ENCODE results near the gene SRY. TPM values are rescaled to one million over a fixed set of nuclear protein-coding genes. Genes with fewer than 3 reads are reported as not detected.

Gene SRY
- total RNA-seq, 1 donor from 2014 or later = not detected

Other genes with a start within 250 kb of the SRY start
- gene RPS4Y1, start 53.9 kb upstream of the SRY start, total RNA-seq (ENCODE audit: unreplicated experiment) = 152 TPM
- gene ZFY, start 147.7 kb upstream of the SRY start, total RNA-seq (ENCODE audit: unreplicated experiment) = 18.7 TPM

Measured in glutamatergic neuron (in vitro differentiated cells).